Suppressor macrophage treated with lipopolysaccharide for 4 hours (primary cell): ENCODE measurements around the gene RAP1GAP2.

Experiments used
- DNase-seq: peaks from one replicate; pipeline ENCODE4 v3.0.0-alpha.2; 2020

The RAP1GAP2 gene

DNA sequence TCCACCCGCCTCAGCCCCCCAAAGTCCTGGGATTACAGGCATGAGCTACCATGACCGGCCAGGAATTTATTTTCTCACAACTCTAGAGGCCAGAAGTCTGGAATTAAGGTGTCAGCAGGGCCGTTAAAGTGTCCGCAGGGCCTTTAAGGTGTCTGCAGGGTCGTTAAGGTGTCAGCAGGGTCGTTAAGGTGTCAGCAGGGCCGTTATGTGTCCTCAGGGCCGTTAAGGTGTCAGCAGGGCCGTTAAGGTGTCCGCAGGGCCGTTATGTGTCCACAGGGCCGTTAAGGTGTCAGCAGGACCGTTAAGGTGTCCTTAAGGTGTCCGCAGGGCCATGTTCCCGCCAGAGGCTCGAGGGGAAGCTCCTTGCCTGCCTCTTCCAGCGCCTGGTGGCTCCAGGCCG lies 125.2 kb downstream of the RAP1GAP2 start:
- DNase-seq = no peak

GRCh38 chr17:2924211-2924610 lies 128.0 kb downstream of the RAP1GAP2 start:
- no peak for DNase-seq

- DNase-seq = no peak
These were observed 128.8 kb downstream of the RAP1GAP2 start for GRCh38 chr17:2925011-2925410.

DNA sequence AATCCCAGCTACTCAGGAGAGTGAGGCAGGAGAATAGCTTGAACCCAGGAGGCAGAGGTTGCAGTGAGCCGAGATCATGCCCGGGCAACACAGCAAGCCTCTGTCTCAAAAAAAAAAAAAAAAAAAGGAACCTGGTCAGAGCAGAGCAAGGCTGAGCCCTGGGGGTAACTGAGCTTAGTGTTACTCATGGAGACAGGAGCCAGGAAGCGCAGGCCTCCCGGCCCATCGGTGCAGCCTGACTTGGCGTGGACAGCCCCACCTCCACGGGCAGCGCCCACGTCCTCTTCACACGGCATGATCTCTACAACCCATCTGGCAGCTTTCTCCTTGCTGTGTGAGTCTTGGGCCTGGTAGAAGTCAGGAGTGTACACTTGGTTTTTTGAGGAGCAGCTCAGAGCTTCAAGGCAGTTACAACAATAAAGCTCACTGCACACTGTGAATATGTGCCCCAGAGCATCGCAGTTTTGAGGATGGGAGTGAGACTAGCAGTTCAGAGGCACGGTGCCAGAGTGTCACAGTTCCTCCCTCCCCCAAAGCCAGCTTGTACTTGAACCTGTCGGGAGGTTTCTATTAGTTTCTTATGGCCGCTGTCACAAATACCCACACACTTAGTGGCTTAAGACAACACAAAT lies 129.9 kb downstream of the RAP1GAP2 start:
- peak; percentile 42 for DNase-seq

DNA sequence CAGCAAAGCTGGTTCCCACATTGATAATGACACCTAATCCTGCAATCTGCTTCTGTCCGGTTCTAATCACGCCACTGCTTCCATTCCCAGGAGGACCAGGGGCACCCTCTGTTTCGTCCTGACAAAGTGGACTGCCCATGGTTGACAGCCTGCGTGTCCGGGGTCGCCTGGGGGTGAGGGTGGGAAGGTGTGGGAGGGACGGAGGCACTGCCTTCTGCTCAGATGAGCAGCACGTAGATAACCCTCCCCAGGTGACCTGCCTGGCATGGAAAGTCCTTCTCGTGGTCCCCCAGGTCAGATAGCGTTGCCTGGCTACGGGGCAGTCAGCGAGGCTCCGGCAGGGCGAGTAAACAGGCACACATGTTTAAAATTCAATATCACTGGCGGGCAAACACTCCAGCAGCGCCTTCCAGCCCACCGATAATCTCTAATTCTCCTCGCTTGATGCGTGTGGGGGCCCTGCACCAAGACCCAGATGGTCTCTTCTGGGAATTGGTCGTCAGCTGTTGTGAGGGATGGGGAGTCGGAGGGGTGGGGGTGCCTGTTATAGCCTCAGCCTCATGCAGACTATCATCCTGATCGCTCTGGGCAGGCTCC lies 132.2 kb downstream of the RAP1GAP2 start:
- no peak for DNase-seq

DNA sequence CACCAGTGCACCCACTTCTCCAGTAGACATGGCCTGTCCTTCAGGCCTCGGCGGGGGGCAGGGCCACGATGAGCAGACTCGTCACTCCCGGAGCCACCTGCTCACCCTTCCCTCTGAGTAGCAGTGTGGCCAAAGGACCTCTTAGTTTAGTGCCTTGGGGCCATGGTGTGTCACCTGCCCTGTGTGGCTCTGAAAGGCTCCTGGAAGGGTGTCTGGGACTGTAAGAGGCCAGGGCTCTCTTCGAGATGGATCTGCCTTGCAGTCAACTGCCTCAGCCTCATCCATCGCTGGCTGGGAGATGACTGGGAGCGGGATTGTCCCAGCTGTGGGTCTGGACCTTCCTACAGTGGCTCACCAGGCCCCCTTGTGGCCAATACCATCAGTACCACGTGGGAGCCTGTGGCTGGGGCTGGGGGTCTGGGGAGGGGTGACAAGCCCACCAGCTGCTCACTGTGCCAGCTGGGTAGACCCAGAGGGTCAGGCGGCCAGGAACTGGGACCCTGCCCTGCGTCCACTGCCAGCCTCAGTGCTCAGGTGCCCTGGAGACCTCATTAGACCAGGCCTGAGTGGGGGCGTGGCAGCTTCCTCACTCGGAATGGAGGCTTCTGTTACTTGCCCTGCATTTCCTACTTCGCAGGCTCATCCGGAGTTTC lies 133.8 kb downstream of the RAP1GAP2 start:
- peak; percentile 39 for DNase-seq

DNA sequence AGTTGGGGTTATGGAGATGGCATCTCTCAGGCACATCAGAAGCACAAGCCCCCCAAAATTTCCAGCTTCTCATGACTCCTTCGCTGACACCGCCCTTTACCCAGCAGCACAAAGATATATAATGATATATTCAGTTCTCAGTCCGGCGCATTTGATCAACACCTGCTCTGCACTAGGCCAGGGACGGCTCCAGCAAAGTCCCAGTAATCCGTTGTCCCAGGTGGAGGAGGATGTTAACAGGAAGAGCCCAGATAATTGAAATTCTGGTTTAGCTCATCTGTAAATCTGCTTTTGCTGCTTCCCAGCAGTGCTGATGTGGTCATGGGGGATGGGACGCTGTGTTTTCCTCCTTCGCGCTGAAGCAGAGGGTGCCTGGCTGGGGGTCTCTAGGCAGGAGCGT lies 135.6 kb downstream of the RAP1GAP2 start:
- no peak for DNase-seq

DNA sequence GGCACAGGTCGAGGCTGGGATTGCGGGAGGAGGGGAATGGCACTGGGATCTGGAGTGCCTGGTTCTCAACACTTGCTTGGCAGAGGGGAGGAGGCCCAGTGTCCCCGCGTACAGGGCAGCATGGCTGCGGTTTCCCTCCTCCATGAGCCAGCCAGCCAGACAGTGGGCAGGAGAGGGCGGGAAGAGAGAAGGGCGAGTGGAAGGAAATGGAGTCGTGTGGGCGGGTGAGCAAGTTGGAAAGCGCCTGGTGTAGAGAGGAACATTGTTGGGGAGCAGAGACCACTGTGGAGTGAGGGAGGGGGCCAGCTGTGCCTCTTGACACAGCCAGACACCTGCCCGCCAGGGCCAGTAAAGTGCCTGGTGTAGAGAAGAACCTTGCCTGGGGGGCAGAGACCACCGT lies 136.7 kb downstream of the RAP1GAP2 start:
- no peak for DNase-seq

DNA sequence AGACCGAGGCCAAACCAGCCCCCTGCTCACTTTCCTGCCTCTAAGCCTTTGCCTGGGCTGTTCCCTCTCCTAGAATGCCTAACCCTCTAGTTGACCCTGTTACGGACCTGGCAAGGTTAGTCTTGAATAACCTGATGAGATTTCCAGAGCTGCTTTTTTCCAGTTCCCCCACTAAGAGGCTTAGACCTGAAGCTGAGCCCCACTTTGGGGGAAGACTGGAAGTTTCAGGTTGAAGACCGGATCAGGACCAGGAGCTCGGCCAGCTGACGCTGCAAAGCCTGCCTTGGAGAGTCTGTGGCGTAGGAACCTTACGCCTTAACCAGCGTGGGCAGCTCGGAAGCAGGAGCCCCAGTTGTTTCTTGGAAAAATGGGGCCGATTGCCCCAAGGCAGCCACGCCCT lies 137.4 kb downstream of the RAP1GAP2 start:
- DNase-seq = no peak

GRCh38 chr17:2935632-2936031 lies 139.4 kb downstream of the RAP1GAP2 start:
- no peak for DNase-seq

GRCh38 chr17:2936351-2936750 lies 140.1 kb downstream of the RAP1GAP2 start:
- no peak for DNase-seq

DNA sequence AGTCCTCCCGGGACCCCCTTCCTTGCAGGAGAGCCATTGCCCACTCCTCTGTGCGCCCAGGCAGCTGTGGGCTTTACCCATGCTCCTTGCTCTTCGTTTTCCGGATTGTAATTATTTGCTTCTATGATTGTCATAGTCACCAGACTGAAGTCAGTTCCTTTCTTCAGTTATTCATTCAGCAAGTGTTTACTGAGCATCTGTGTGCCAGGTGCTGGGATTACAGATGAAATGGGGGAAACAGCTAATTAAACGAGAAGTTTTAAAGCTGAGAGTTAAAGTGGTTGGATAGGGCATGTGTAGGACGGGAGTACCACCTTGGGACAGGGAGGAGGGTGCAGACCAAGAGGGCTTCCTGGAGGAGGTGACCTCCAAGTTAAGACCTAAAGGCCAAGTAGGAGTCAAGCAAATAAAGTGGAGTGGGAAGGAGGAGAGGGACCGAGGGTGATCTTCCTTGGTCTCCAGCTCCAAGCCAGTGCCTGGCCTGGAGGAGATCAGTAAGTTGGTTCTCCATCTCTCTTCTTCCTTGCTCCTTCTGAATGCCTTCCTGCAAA lies 140.6 kb downstream of the RAP1GAP2 start:
- DNase-seq = no peak

- DNase-seq = no peak
These were observed 141.2 kb downstream of the RAP1GAP2 start for GRCh38 chr17:2937331-2938003.

- DNase-seq = no peak
These were observed 143.6 kb downstream of the RAP1GAP2 start for GRCh38 chr17:2939714-2940351.

DNA sequence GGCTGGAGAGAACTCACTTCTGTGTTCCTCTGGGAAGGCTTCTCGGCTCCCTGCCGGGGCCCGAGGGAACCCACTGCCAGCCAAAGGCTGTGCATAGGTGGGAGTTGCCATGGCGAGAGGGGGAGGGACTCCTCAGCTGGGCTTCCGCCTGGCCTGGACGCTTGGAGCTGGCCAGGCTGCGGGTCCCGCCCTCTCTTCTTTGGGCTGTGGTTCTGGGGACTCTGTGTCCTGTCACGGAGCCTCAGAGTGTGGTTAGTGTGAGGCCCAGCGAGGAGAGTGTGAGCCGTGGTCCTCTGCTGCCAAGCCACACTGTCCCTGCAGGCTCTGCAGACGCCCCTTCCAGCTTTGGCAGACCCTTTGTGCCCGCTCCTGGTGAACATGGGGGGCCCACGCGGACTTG lies 144.1 kb downstream of the RAP1GAP2 start:
- DNase-seq = no peak

- DNase-seq = no peak
These were observed 147.7 kb downstream of the RAP1GAP2 start for GRCh38 chr17:2943981-2944380.

DNA sequence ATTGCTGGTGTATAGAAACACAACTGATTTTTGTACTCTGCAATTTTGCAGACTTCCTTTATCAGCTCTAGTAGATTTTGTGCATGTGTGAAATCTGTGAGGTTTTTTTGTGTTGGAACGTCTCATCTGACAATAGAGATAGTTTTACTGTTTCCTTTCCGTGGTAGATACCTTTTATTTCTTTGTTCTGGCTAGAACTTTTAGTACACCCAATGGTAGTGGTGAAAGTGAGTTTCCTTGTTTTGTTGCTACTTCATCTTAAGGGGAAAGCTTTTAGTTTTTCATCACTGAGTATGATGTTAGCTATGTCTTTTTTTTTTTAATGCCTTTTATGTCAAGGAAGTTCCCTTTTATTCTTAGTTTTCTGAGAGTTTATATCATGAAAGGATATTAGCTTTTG lies 149.1 kb downstream of the RAP1GAP2 start:
- DNase-seq = no peak

DNA sequence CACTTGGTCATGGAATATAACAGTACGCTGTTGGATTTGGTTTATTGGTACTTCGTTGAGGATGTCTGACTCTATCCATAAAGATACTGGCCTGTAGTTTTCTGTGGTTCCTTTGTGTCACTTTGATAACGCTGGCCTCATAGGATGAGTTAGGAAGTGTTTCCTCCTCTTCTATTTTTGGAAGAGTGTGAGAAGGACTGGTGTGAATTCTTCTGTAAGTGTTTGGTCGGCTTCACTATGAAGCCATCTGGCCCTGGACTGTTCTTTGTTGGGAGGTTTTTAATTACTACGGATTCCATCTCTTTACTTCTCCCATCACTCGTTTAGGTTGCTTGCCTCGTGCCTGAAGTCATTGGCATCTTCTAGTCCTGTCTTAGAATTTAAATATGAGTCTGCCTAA lies 149.9 kb downstream of the RAP1GAP2 start:
- no peak for DNase-seq

DNA sequence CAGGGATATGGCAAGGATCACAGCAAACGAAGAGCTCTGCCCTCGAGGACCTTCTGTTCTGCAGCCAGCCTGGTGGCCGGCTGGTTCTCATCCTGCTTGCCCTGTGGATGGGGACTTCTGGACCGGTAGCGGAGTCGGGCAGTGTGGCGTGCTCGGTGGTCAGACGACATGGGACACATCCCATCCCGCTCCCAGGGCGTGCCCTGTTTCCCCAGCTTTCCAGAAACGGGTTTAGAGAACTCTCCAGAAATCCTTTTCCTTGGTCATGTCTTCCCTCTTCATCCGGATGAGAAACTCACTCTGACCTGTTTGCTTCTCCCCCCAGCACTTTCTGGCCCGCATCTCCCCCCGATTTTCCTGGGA lies 151.3 kb downstream of the RAP1GAP2 start:
- no peak for DNase-seq

DNA sequence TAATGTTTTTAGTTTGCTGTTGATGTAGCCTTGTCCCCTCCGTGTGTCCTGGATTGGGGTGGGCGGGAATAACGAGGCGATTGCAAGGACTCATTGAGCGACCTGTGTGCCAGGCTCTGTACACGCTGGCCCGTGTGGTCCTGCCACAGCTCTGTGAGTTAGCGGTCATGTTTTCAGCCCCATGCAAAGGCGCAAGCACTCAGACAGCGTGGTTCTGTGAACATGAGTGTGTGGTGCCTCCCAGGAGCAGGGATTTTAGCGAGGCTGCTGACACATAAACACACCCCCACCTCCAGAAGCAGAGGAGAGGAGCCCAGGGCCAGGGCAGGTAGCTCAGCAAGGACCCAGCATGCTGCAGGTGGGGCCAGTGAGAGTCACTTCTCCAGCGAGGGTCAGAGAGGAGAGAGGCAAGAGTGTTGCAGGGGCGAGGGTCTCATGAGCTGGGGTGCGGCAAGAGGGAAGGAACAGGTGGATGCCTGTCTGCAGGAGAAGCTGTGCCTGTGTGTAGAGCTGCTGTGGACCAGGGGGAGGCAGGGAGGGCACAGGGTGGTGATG lies 151.8 kb downstream of the RAP1GAP2 start:
- DNase-seq = no peak

DNA sequence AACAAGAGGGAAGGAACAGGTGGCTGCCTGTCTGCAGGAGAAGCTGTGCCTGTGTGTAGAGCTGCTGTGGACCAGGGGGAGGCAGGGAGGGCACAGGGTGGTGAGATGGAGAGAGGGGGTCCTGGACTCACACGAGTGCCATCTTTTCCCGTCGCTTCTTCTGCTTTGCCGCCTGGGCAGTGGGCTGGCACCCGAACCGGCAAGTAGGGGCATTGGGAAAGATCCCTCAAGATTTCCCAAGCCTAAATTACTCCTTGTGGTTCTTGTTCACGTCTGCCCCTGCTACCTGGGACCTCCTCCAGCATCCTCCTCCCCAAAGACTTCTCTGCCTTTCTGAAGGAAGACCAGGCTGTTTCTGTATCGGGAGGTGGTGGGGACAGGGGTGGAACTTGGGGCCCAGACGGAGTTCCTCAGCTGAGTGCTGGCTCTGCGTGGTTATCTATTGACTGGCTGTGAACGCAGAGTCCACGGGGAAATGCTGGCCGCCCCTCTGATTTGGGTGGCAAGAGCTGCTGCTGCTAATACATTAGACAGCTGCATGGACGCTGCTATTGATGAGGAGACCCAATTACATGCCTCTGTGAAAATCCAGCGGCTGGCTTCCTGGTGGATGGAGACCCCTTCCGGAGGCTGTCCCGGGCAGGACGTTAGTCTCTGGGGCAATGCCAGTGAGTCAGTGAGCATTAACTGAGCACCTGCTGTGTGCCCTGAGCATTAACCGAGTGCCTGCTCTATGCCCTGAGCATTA lies 152.7 kb downstream of the RAP1GAP2 start:
- no peak for DNase-seq

DNA sequence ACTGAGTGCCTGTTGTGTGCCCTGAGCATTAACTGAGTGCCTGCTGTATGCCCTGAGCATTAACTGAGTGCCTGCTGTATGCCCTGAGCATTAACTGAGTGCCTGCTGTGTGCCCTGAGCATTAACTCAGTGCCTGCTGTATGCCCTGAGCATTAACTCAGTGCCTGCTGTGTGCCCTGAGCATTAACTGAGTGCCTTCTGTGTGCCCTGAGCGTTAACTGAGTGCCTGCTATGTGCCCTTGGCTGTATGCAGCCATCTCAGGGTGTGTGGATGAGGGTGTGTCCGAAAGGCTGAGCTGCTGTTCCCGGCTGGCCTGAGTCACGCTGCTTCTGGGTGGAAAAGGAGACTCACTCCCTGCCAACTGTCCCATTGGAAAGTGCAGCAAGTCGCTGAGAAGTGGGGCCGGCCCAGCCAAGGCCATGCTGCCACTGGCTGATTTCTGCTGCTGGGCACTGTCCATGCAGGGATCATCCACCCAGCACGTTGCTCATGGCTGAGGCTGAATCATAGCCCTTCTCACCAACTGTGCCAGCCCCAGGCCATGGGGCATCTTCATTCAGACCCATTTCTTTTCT lies 153.3 kb downstream of the RAP1GAP2 start:
- no peak for DNase-seq
